Measurements from ENCODE around the gene PHF21A.
A peak's percentile ranks its signal among the peaks of the same experiment; 100 is the strongest.

PHF21A gene

GRCh38 chr11:45930951-45931570 is 190.2 kb downstream of the PHF21A start:
- no peak for DNase-seq

DNA sequence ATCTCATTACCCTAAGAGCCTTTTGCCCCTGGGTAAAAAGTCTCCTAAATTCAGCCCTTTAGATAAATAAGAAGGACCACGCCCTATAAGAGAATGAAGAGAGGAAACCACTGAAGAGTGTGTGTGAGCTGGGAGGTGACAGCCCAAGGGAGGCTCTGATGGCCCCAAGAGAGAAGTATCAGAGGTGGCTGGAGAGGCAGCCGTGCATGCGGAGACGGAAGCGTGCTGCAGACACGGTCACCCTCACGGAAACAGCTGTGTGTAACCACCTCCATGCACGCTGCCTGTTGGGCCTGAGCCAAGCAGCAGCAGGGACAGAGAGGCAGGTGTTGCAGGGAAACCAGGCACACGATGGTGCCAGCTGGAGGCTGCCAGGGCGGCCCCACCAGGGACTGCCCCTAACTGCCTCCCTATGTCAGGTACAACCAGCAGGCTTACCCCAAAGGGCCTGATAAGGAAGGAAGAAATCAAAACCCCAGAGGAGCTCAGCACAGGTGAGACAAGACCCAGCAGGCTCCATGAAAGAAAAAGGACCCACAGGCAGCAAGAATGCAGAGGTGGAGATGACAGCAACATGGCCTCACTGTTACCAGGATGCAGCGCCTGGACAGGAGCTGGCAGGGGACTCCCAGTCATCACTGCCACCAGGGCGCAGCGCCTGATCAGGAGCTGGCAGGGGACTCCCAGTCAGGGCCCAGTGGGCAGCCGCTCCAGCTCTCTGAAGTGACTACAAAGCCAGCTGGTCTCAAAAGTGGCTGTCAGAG is 191.0 kb downstream of the PHF21A start:
- DNase-seq = peak; percentile 61

DNA sequence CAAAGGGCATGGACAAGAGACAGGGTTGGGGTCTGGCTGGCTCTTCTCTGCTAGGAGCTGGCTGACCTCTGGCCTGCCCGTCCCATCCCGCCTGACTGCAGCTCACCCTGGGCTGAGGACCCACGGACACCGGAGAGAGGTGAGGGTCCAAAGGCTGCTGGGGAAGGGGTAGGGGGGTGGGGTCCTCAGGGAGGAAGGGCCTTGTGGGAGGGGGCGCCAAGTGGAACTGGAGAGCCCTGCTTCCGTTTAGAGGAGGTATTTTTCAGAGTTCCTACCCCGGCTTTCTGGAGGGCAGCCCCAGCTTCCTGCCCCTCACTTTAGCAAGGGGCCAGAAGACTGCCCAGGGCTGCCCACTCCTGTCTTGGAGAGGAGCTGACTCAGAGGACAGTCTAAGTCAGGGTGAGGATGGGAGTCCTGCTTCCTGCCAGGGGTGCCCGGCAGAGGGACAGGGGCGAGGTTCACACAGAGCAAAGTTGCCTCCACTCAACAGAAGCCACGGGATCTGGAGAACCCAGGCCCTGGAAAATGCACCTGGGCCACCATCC is 191.7 kb downstream of the PHF21A start:
- no peak for DNase-seq

DNA sequence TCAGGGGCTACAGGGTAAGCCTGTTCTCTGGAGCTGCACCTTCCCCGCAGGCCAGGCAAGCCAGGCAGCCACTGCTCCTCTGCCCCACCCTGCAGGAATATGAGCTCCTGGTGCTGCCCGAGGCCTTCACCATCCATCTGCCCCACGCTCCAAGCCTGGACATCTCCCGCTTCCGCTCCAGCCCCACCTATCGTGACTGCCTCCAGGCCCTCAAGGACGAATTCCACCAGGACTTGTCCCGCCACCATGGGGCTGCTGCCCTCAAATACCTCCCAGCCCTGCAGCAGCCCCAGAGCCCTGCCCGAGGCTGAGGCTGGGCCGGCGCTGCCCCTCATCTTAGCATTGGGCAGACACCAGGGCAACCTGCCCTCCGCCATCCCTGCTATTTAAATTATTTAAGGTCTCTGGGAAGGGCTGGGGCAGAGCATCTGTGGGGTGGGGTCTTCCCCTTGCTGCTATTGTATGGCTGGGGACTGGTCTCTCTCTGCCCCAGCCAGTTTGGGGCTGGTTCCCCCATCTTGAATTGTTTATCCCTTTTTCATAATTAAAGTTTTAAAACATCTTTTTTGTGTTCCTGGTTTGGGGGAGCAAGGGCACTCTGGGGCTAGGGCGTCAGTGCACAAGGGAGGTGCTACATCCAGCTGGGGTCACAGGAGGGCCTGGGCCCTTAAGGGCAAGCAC is 192.6 kb downstream of the PHF21A start:
- DNase-seq = no peak

GRCh38 chr11:45927684-45928413 is 193.4 kb downstream of the PHF21A start:
- no peak for DNase-seq

GRCh38 chr11:45927332-45927683 is 193.9 kb downstream of the PHF21A start:
- DNase-seq = no peak

DNA sequence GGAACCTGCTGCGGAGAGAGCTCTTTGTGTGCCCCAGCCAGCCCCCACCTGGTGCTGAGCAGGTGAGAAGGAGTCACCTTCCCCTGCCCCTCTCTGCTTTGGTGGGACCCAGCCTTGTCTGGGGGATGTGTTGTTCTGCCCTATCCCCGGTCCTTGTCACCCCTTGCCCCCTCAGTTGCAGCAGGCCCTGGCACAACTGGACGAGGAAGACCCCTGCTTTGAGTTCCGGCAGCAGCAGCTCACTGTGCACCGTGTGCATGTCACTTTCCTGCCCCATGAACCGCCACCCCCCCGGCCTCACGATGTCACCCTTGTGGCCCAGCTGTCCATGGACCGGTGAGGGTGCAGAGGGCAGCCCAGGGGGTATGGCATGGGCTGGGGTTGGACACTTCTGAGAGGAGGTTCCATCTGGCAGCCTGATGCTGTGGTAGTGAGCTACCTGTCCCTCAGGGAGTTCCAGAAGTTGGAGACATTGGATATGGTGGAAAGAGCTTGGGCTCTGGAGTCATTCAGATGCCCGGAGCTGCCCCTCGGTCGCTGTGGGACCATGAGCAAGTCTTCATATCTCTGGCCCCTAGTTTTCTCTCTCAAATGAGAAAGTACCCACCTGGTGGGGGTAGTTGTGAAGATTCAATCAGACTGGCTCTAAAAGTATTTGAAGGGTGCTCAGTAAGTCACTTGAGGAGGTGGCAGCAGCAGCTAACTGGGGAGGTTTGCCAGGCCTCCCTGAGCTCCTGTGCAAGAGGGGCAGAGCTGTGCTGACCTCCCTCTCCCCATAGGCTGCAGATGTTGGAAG is 194.5 kb downstream of the PHF21A start:
- no peak for DNase-seq

DNA sequence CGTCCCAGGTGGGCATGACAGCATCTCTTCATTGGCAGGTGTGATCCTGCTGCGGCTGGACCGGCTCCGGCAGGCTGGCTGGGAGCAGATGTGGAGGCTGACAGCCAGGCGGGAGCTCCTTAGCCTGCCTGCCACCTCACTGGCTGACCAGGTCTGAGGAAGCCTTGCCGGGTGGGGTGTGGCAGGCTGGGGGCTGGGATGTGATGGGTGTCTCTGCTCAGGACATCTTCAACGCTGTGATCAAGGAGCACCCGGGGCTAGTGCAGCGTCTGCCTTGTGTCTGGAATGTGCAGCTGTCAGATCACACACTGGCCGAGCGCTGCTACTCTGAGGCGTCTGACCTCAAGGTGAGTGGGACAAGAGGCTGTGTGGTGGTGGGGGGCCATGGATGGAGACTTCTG is 195.3 kb downstream of the PHF21A start:
- no peak for DNase-seq

- DNase-seq = no peak
These were observed 195.7 kb downstream of the PHF21A start for GRCh38 chr11:45925550-45925949.

DNA sequence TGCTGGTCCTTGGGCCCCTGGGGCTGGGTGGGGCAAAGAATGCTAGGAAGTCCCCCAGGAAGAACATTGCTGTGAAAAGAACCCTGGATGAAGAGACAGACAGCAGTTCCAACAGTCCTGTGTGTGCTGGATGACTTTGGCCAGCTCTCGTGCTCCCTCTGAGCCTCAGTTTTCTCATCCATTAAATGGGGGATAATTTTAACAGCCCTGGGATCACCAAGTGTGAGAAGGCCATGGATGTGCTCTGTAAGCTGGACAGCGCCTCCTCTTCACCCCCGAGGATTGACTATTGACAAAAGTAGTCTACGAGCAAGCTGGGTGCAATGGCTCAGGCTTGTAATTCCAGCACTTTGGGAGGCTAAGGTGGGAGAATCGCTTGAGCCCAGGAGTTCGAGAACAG is 196.3 kb downstream of the PHF21A start:
- DNase-seq = no peak

GRCh38 chr11:45924036-45924915 is 197.0 kb downstream of the PHF21A start:
- DNase-seq = no peak

DNA sequence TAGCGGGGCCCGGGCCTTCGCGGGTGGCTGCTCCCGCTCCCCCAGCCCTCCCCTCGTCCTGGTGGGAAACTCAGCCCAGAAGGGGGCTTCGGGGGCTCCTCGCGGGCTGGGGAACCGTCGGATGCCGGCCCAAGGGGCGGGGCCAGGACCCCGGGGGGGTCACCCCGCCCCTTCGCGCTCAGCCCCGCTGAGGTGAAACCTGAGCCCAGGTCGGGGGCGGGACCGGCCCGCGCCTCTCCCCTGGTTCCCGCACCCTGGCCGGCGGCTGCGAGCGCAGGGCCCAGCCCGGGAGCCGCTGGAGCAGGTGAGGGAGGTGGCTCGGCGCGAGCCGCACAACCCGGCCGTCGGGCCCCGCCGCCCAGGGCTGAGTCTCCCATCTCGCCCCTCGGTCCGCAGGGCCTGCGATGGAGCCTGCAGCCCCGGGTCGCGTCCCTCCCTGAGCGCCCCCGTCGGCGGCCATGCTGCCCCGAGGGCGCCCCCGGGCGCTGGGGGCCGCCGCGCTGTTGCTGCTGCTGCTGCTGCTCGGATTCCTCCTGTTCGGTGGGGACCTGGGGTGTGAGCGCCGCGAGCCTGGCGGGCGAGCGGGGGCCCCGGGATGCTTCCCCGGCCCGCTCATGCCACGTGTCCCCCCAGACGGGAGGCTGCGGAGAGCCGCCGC is 198.7 kb downstream of the PHF21A start, which contains the start of gene LARGE2:
LARGE2 (plus strand) TSS at position 232 of the 658 bp plus-strand sequence; CDS start at position 459, 227 bp downstream.
- peak; percentile 31 for DNase-seq

GRCh38 chr11:45921561-45922424 is 199.5 kb downstream of the PHF21A start:
- no peak for DNase-seq

GRCh38 chr11:45920531-45921477 is 200.4 kb downstream of the PHF21A start:
- no peak for DNase-seq

- no peak for DNase-seq
These were observed 201.3 kb downstream of the PHF21A start for GRCh38 chr11:45919806-45920530.

DNA sequence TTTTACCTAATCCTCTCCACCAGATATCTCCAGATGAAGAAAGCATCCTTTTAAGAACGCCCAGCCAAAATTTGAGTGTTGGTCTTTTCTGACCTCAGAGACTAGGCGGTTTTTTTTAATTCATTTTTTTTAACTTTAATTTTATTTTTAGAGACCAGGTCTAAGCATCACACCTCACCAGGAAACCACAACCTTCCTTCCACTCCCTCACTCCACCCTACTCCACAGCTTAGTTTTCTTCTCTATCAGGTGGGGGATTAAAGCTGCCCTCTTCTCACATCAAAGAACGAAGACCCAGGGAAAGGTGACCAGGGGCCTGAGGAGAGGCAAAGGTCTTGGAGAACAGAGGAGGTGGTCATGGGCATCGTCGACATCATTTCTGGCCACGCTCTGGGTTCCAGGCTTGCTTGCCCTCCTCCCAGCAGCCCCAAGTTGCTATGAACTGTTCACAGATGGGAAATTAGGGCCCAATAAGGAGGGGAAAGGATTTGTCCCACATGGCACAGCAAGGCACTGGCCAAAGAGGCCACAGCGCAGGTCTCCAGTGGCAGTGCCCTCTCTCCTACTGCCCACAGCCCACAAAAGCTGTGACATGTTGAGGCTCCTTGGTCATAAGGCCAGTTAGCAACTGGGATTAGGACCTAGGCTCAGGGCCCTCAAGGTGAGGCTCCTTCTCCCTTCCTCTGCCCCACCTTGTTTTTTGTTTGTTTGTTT is 202.1 kb downstream of the PHF21A start:
- no peak for DNase-seq
